GM12872 (cell line): ENCODE measurements around the gene SFRP4.
A peak's percentile ranks its signal among the peaks of the same experiment; 100 is the strongest.

ENCODE experiments used
- TF ChIP-seq, protein P1 (sequence below): IDR thresholded peaks from 3 replicates; pipeline ENCODE4 v1.5.1; 2011; ENCODE audit warnings: low read depth, mild to moderate bottlenecking, low read length, moderate library complexity; ENCODE audit not compliant: insufficient read depth

Gene SFRP4

DNA sequence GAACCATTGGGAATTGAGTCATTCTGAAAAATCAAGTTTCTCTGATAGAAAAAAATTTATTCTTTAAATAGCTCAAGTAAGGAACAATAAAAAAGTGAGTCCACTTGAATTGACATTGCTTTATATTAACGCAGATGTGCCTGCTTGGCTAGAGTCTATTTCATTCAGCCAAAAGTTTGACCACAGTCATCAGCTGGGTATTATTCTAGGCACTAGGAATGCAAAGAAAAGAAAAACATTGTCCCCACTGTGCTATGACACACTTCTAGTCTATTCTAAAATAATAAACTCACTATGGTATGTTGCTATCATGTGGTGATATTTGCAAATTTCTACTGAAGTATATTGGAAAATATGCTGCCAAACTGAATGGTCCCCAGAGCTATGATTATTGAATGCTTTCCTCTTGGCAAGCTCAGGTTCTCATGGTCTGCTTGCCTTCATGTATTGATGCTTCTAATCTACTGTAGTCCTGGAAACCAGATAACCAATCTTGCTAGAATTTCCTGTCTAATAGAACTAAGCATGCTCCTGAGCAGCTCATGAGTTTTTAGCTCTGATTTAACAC, 8.3 kb downstream of the SFRP4 start:
- TF ChIP-seq, protein P1, sequence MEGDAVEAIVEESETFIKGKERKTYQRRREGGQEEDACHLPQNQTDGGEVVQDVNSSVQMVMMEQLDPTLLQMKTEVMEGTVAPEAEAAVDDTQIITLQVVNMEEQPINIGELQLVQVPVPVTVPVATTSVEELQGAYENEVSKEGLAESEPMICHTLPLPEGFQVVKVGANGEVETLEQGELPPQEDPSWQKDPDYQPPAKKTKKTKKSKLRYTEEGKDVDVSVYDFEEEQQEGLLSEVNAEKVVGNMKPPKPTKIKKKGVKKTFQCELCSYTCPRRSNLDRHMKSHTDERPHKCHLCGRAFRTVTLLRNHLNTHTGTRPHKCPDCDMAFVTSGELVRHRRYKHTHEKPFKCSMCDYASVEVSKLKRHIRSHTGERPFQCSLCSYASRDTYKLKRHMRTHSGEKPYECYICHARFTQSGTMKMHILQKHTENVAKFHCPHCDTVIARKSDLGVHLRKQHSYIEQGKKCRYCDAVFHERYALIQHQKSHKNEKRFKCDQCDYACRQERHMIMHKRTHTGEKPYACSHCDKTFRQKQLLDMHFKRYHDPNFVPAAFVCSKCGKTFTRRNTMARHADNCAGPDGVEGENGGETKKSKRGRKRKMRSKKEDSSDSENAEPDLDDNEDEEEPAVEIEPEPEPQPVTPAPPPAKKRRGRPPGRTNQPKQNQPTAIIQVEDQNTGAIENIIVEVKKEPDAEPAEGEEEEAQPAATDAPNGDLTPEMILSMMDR = no peak

DNA sequence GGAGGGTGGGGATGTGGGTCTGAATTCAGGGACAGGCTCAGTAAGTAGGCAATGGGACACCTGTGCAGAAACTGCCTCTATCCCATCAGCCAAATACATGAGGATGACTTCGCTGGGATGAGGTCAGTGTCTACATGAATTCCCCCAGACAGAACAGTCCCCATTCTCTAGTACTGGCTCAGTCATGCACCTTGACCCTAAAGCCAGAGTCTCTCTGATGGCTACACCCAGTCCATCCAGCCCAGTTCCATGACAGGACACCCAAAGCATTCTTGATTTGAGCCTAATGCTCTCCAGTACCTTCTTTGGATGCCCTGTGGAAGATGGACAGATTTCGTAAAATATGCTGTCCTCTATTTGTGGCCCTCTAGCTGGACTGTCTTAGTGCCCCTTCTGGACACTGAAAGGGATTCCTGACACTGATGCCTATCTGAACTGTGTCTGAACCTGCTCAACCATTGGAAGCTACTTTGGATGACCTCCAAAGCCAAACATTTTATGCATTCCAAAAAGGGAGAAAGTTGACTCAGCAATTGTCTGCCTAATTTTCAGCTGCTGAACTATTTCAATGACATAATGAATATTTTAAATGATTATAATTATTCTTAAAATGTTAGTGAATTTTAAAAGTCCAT, 14.6 kb downstream of the SFRP4 start:
- TF ChIP-seq, protein P1 = no peak

DNA sequence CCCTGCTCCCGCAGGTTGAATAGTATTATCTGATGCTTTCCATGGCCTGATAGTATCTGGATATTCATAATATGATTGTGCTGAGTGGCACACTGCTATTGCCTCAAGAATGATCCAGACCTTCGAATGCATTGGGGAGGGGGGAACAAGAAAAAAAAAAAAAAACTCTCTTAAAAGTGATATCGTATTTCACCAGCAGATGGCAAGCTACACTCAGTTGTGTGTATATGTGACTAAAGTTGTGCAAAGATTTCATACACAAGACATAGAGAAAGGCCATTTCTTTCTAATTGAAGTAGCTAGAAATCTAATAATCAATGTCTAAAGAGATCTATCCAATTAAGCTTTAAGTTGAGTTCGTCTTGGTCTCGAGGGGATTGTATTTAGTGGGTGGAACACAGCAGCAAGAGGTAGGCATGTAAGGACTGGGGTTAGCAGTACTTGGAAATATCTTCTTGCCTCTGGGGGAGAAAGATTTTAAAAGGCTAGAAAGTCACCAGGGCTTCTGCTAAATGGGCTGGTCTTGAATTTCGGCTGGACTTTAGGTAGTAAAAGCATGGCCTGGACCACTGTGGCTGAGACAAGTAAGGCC, 15.3 kb downstream of the SFRP4 start:
- TF ChIP-seq, protein P1 = peak; percentile 56

DNA sequence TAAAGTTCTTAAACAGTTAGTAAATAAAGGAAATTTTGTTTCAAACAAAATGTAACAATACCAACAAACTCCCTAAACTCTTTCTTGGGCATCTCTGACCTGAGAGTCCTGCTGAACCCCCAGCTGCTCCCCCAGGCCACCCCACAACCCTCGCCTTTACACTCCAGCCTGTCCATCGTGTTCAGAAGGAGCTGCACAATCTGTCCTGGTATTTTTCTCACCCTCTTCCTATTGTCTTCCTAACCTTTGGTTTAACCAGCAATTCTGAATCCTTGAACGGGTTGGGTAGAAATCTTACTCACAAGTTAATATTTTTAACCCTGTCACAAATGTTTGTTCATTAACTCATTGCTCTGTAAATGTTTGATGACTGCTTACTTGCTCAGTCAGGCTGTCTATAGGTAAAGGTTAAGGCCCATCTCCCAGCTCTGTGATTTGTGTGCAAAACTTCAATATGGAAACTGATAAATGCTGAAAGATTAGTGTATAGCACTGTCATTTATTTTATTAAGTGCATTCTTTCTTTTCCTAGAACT, 16.8 kb downstream of the SFRP4 start:
- TF ChIP-seq, protein P1 = no peak

DNA sequence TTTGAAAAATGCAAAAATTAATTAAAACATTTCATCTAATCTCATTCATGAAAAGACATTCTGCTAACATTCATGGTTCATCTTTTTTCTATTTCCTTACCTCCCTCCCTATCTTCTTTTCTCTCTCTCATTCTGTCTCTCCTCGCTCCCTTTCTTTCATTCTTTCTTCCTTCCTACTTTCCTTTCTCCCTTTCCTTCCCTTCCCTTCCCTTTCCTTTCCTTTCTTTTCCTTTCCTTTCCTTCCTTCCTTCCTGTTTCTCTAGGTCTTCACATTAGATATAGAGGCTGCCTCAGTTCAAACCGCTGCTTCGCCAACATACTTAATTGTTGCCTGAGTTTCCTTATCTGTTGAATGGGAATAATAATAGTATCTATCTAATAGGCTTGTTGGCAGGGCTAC, 21.9 kb downstream of the SFRP4 start:
- TF ChIP-seq, protein P1 = no peak

DNA sequence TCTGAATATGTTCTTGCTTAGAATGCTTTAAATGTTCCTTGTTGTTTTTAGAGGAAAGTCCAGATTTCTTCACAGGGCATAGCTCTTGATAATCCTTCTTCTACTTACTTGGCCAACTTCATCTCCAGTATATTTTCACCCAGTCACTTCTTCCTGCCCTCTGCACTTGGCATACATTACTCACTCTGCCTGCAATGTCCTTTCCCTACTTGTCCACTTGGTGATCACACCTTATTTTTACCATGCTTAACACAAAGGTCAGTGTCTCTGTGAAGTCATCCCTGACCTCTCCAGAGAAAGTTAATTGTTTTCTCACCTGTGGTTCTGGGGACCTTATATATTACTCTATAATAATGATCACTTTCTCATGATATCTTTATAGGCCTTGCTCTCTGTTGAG, 23.3 kb downstream of the SFRP4 start:
- TF ChIP-seq, protein P1 = no peak

DNA sequence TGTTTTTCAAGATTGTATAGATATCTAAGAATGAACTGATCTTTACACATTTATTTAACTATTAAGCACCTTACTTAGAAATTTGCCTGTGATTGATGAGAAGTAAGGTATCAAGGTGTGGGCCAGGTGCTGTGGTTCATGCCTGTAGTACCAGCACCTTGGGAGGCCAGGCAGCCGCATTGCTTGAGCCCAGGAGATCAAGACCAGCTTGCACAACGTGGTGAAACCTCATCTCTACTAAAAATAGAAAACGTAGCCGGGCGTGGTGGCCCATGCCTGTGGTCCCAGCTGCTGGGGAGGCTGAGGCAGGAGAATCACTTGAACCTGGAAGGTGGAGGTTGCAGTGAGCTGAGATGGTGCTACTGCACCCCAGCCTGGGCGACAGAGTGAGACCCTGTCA, 34.5 kb downstream of the SFRP4 start:
- TF ChIP-seq, protein P1 = no peak
